ENCODE measurements around the gene SCUBE2.

DNA sequence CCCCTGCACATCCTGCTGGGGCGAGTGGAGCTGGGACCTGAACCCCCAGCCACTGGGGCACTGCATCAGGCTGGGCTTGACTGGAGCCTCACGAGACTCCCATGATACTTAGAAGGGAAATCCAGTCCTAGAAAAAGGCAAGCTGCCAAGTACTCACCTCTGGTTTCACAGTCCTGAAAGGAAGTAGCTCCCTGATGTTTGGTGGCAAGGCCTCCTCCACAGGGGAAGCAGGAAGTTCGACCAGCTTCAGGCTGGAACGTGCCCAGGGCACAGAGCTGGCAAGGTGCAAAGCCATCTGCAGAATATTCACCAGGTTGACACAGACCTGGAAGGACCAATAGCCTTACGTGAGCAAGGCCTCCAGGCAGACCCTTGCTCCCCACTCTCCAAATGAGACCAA lies 60.8 kb downstream of the SCUBE2 start:
- TF ChIP-seq, protein P1, sequence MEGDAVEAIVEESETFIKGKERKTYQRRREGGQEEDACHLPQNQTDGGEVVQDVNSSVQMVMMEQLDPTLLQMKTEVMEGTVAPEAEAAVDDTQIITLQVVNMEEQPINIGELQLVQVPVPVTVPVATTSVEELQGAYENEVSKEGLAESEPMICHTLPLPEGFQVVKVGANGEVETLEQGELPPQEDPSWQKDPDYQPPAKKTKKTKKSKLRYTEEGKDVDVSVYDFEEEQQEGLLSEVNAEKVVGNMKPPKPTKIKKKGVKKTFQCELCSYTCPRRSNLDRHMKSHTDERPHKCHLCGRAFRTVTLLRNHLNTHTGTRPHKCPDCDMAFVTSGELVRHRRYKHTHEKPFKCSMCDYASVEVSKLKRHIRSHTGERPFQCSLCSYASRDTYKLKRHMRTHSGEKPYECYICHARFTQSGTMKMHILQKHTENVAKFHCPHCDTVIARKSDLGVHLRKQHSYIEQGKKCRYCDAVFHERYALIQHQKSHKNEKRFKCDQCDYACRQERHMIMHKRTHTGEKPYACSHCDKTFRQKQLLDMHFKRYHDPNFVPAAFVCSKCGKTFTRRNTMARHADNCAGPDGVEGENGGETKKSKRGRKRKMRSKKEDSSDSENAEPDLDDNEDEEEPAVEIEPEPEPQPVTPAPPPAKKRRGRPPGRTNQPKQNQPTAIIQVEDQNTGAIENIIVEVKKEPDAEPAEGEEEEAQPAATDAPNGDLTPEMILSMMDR (IDR thresholded peaks at IDR 0.05; ENCODE audit: insufficient read depth, low read depth, low read length) = no peak
- no peak for TF ChIP-seq EZH2 (IDR thresholded peaks at IDR 0.05; ENCODE audit: insufficient read depth, low read length)
